NCI-H526 (cell line): ENCODE data around the gene ZNF205.
"Not testable (repeated sequence)": the region's sequence is repeated elsewhere in the genome, so short reads cannot be mapped to it uniquely, and the experiment has no call there.

Experiments used
- DNase-seq, 2 experiments: peaks; one replicate each; lab custom pipeline; 2025; lab: John Stamatoyannopoulos, UW

Gene ZNF205

DNA sequence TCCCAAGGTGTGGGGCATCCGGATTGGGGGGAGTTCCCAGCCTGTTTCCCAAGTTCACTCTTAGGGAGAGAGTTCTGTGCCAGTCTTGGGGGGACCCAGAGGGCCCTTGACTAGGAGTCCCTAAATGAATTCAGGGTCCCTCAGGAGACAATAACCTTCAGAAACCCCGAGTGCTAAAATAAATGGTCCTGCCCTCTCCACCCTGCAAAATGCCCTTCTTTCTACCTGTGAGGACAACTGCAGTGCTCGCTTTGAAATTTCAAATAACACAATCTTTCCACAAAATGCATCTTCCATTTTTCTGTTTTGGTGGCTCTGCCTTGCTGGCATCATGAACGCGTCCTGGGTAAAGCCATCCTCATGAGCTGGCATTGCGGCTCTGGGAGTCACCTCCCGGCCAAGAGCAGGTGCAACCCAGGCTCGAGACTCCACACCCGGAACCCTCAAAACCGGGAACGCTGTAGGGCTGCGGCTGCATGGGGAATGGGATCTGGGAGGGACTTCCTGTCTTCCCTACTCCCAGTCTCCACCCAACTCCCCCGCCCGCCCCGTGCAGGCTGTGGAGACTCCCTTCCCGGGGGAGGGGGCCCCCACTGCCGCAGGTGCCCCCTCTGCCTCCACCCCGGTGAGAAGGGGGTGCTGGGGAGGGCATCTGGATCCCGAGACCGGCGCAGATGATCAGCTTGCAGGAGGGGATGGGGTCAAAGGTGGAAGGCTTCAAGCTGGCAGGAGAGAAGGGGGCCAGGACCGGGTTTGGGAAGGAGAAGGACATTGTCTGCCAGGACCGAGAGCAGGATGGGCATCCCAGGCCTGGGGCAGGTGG, at the start of gene ZNF205:
TSS of gene ZNF205 (plus strand) at position 529 of the 823 bp plus-strand sequence. CDS start 845 bp downstream, outside the sequence.
- DNase-seq: peak; percentile 49 to 88

- DNase-seq: no peak
These were observed 48.6 kb upstream of the ZNF205 start for GRCh38 chr16:3063625-3064386.

- DNase-seq: no peak
These were observed 47.2 kb upstream of the ZNF205 start, which contains the start of gene IL32 for GRCh38 chr16:3065069-3065741. Gene IL32, plus strand, starts transcription at chr16:3065640. Its CDS starts 172 bp downstream, at chr16:3065812.

GRCh38 chr16:3065742-3066439, 46.5 kb upstream of the ZNF205 start:
- DNase-seq: no peak

GRCh38 chr16:3066440-3066748, 46.0 kb upstream of the ZNF205 start:
- no peak for DNase-seq

GRCh38 chr16:3068487-3068886, 43.9 kb upstream of the ZNF205 start:
- DNase-seq: no peak

- not testable (repeated sequence) for DNase-seq
These were observed 43.2 kb upstream of the ZNF205 start for GRCh38 chr16:3069146-3069545.

- DNase-seq: no peak
These were observed 41.7 kb upstream of the ZNF205 start for GRCh38 chr16:3070608-3071111.

DNA sequence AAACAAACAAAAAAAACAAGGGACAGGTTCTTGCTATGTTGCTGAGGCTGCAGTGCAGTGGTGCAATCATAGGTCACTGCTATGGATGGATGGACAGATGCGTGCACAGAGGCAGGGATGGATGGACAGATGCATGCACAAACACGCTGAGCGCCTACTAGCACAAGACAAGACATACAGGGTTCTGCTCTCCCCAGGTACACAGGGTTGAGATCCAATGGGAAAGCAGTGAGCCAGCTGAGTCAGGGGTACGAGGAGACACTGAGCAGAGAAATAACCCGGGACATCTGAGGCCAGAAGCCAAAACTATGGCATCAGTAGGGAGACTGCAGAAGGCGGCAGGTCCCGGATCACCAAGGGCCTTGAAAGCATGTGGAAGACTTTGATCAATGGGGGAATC, 40.7 kb upstream of the ZNF205 start:
- no peak for DNase-seq

DNA sequence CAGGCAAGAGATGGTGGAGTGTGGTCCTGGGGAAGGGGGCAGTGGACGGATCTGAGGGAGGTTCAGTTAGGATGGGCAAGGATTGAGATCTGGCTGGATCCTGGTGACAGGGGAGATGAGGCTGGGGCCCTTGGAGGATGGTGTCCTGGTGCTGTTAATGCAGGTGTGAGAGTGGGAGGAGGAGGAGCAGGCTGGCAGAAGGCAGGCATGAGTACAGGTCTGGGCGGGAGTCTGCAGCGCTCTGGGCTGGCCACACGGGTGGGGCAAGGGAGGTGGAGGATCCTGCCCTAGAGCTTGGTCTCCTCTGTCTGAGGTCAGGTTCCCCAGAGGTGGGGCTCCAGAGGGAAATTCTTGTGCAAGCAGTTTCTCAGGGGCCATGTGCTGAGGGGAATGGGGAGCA, 40.2 kb upstream of the ZNF205 start:
- not testable (repeated sequence) for DNase-seq

DNA sequence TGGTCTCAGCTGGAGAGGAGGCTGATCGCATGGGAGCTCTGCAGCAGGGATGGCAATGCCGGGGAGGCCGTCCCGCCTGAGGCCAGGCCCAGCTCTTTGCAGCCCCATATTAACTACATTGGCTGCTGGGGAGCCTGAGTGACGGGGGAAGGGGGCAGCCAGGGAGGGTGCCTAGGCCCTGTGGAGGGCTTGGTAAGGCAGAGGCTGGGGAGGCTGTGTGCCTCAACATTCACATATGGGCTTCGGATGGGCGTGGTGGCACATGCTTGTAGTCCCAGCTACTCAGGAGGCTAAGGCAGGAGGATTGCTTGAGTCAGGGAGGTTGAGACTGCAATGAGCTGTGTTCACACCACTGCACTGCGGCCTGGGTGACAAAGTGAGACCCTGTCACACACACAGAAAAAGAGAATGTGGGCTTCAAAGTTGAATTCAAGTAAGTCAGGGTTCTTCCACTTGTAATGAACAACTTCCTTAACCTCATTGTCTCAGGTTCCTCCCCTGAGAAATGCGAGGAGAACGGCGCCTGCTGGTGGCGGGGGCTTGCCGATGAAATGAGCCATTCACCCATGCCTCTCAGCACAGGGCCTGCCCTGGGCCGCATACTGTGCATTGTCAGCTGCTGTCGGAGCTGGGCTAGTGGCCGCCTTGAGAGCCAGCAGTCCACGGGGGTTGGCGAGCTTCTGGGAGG, 39.7 kb upstream of the ZNF205 start:
- DNase-seq: not testable (repeated sequence)

DNA sequence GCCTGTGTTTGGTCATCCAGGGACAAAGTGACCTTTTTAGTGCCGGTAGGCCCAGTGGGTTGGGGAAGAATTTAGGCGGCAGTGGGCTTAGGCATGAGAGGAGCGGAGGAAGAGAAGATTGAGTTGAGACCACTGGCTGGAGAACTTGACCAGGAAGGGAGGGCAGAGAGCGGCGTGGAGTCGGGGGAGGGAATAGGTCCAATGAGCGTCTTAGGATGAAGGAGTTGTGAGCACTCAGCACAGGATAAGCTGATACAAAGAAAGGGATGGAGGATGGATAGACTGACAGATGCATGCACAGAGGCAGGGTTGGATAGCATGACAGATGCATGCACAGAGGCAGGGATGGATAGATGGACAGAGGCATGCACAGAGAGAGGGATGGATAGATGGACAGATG, 38.9 kb upstream of the ZNF205 start:
- DNase-seq: no peak

DNA sequence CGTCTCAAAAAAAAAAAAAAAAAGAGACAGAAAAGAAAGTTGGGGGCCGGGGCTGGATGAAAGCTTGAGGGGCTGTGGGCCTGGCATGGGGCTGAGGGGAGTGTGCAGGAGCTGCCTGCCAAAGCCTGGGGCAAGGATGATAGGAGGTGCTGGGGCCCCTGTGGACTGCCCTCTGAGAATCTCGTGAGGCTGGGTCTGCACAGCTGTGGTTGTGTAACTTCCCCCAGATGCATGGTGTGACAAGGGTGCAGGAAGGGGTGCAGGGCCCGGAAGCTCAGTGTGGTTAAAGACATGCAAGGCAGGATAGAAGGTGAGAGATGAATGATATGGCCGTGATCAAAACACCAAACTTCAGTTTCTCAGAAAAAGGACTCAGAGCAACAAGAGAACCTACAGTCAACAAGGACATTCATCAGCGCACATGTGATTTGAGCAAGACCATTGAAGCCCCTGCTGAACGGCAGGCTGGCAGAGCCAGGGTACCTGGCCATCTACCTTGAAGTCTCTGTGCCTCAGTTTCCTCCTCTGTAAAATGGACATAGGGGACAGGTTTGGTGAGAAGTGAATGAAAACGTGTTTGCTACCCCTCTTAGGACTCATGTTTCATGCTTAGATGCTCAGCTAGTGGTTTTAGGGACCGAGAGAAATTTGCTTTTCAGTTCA, 37.4 kb upstream of the ZNF205 start:
- no peak for DNase-seq

DNA sequence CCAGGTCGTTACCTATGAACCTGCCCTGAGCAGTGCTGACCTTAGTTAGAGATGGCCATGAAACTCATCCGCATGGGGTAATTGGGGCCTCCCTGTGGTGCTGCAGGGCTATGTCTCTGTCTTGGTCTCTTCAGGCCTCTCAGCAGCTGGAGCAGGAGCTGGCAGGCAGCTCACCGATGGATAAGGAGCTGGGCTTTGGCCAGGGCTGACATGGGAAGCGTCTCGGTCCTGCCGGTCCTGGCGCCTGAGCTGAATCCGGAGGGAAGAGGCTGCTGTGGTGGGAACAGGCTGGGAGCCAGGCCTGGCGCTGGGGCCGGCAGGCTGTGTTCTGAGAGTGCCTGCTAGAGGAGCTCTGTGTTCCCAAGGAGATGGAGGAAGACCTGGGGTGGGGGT, 36.9 kb upstream of the ZNF205 start:
- DNase-seq: no peak

- not testable (repeated sequence) for DNase-seq
These were observed 36.4 kb upstream of the ZNF205 start for GRCh38 chr16:3075946-3076345.

DNA sequence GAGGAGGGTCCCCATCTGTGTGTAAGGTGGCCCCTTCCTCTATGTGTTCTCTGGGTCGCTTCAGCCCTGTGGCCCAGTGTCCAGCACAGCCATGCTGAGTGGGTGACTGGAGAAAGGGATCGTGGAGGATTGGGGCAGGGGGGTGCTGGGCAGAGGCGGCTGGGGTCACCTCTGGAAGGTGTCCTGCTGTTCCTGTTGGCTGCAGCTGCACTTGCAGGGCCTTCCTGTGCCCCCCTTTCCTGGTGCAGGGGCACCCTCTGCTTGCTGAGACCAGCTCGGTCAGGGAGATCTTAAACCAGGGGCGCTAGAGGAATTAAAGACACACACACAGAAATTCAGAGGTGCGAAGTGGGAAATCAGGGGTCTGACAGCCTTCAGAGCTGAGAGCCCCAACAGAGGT, 35.8 kb upstream of the ZNF205 start:
- no peak for DNase-seq

- DNase-seq: no peak
These were observed 32.4 kb upstream of the ZNF205 start for GRCh38 chr16:3080024-3080423.

DNA sequence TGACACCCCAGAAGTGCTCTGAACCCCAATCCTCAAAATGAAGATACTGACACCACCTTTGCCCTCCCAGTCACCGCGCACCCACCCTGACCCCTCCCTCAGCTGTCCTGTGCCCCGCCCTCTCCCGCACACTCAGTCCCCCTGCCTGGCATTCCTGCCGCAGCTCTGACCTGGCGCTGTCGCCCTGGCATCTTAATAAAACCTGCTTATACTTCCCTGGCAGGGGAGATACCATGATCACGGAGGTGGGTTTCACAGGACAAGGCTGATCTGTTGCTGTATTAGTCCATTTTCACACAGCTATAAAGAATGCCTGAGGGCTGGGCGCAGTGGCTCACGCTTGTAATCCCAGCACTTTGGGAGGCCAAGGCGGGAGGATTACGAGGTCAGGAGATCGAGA, 30.4 kb upstream of the ZNF205 start:
- DNase-seq: not testable (repeated sequence)

DNA sequence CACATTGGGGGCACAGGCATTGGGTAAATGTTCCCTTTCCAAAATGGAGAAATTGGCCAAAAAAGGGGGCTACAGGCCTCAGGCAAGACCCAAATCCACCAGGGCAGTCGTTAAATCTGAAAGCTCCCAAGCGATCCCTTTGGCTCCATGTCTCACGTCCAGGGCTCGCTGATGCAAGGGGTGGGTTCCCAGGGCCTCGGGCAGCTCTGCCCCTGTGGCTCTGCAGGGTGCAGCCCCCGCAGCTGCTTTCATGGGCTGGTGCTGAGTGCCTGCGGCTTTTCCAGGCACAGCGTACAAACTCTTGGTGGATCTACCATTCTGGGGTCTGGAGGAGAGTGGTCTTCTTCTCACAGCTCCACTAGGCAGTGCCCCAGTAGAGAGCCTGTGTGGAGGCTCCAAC, 29.0 kb upstream of the ZNF205 start:
- not testable (repeated sequence) for DNase-seq

DNA sequence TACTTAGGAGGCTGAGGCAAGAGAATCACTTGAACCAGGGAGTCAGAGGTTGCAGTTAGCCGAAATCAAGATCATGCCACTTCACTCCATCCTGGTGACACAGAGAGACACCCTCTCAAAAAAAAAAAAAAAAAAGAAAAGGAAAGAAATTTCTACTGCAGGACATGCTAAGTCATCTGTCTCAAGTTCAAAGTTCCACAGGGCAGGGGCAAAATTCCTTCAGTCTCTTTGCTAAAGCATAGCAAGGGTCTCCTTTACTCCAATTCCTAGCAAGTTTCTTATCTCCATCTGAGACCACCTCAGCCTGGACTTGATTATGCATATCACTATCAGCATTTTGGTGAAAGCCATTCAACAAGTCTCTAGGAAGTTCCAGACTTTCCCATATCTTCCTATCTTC, 27.9 kb upstream of the ZNF205 start:
- DNase-seq: no peak
